Measurements from ENCODE around the gene PLIN1.

PLIN1 gene

DNA sequence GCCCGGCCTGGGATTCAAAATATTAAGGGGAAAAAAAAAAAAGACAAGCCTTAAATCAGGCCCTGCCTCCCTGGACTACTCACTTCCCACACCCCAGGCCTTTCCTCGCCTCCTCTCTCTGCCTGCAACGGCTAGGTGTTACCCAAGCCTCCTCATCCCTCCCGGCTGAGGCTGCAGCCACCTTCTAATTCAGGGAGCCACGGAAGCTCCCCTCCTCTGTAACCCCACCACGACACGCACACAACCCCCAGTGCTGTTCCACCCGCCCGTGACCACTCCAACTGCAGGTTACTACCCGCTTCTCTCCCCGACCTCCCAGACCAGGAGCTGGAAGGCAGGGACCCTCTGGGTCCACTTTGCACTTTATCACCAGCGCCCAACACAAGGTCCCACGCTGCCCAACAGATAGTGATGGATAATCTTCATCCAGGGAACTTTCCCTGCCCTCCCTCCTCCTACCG is 24.8 kb downstream of the PLIN1 start:
- DNase-seq = peak; percentile 56

DNA sequence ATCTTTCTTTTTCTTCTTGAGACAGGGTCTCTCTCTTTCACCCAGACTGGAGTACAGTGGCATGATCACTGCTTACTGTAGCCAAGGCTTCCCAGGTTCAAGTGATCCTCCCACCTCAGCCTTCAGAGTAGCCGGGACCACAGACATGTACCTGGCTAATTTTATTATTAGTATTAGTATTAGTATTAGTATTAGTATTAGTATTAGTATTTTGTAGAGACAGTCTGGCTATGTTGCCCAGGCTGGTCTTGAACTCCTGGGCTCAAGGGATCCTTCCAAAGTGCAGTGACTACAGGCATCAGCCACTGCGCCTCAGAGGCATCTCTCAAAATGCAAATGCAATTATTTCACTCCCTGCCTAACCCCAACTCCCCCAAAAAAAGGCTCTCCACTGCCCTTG is 25.6 kb downstream of the PLIN1 start:
- DNase-seq = no peak

DNA sequence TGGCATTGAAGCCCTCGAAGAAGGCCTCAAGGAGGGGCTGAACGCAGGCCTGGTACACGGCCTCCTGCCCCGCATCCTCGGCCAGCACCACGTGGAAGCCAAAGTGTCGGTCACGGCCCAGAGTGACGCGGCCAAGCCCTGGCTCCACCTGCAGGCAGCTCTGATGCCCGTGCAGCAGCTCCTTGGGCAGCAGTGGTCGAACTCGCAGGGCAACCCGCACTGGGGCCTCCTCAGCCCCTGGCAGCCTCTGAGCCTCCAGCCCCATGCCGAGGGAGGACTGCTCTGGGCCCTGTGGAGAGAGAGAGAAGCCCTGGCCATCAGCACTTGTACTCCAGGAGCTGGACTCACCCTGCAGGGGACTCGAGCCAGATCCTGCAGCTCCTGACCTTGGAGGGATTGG is 26.5 kb downstream of the PLIN1 start:
- DNase-seq = no peak

DNA sequence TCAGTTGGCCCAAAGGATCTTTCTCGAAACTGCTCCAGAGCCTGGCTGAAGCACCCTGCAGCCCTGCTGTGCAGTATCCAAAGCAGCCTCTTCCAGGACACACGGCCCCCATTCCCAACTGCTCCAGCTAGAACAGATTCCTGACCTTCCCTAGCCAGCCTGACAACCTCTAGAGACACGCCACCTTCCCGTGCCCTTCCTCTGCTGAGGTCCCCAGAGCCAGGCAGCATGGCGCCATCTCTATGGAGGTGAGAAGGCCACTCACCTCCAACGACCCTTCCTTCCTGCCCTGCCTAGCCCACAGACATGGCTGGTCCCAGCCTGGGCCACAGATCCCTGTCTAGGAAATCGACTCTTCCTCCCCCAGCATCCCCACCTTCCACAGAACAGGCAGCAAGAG is 27.0 kb downstream of the PLIN1 start:
- DNase-seq = no peak

DNA sequence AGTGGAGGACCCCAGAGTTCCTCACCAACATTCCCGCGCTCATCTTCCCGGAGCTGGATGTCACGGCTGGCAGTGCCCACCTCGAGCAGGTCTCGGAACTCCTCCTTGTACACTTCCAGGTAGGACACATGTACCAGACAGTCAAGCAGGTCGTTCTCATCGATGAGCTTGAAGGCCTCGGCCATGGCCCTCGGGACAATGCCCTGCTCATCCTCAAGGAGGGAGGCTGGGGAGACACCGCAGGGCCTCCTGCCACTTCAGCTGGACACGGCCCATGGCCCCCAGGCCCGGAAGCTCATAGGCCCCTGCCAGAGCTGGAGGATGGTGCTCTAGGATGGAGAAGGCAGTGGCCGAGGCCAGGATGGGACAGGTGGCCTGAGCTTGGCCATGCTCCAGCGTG is 29.5 kb downstream of the PLIN1 start:
- no peak for DNase-seq

- DNase-seq = no peak
Measured at GRCh38 chr15:89649013-89649625, 30.0 kb downstream of the PLIN1 start.

DNA sequence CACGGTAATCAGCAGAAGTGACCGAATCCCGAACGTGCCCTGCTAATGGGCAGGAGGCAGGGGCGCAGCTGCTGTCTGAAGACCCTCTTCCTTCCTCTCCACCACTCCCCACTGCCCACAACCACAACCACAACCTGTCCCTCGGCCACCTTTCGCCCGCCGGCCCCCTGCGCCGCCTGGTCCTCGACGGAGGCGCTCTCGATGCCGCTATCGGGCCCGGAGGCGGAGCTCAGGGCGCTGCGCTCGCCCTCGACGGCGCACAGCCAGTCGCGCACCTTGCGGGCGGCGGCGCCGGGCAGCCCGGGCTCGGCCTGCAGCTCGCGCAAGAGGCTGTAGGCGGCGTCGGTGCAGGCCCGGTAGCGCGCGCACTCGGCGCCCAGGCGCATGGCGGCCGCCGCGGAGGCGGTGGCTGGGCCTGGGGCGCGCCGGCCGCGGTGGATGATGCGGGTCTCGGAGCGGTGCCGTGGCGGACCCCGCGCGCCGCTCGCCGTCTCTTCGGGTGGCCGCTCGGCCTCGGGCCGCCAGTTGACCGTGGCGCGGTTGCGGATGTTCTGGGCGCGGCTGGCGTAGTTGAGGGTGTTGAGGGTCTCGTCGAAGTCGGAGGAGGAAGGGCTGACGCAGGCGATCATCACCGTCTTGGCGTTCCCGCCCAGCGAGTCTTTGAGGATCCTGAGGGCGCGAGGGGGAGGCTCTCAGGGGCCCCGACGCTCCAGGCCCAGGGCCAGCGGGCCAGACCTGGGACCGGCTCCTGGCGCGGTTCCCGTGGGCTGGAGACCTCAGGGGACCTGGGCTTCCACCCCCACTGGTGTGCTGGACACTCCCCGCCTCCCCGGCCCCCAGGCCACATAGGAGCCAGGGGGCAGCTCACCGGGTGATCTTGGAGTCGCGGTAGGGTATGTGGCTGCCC is 30.8 kb downstream of the PLIN1 start:
- DNase-seq = no peak

- peak; percentile 48 for DNase-seq
Measured at GRCh38 chr15:89647191-89647851, 31.8 kb downstream of the PLIN1 start.

- DNase-seq = no peak
Measured at GRCh38 chr15:89646416-89647141, 32.6 kb downstream of the PLIN1 start.

GRCh38 chr15:89645680-89646079 is 33.5 kb downstream of the PLIN1 start:
- DNase-seq = no peak

DNA sequence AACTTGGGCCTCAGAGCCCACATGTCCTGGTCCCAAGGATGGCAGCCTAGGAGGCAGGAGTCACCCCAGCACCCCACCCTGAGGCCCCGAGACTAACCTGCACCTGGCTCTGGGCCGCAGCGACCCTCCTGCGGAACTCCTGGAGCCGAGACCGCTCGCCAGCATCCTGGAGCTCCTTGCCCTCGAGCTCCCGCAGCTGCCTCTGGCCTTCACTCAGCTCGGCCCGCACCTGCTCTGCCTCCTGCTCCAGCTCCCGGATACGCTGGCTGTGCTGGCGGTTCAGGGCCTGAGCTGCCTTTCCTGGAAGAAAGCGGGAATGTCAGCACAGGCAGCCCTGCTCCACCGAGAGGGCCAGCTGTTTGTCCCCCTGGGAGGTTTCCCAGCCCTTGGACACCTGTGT is 37.1 kb downstream of the PLIN1 start:
- DNase-seq = no peak

DNA sequence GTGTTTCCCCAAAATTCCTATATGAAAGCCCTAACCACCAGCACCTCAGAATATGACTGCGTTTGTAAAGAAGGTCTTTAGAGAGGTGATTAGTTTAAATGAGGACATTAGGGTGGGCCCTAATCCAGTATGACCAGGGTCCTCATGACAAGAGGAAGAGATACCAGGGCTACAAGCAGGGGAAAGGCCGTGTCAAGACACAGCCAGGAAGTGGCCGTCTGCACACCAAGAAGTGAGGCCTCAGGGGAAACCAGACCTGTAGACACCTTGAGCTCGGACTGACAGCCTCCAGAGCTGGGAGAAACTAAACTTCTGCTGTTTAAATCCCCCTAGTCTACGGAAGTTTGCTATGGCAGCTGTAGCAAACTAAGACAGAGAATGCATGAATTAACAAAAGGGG is 38.1 kb downstream of the PLIN1 start:
- no peak for DNase-seq

GRCh38 chr15:89640245-89640644 is 38.9 kb downstream of the PLIN1 start:
- no peak for DNase-seq

DNA sequence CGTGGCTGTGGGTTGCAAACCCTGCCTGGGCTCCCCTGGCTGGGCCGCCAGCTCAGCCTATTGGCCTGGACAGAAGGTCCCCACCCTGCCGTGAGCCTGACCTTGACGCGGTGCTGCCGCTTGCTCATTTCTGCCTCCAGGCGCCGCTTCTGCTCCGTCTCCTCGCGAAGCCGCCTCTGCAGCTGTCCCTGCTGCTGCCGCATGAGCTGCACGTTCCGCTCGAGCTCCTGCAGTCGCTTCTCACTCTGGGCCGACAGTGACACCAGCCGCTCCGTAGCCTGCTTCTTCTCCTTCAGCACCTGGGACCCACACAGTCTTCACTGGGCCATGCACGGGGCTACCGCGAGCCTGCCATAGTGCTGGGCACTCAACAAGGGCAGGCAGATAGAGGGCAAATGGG is 45.6 kb downstream of the PLIN1 start:
- no peak for DNase-seq

DNA sequence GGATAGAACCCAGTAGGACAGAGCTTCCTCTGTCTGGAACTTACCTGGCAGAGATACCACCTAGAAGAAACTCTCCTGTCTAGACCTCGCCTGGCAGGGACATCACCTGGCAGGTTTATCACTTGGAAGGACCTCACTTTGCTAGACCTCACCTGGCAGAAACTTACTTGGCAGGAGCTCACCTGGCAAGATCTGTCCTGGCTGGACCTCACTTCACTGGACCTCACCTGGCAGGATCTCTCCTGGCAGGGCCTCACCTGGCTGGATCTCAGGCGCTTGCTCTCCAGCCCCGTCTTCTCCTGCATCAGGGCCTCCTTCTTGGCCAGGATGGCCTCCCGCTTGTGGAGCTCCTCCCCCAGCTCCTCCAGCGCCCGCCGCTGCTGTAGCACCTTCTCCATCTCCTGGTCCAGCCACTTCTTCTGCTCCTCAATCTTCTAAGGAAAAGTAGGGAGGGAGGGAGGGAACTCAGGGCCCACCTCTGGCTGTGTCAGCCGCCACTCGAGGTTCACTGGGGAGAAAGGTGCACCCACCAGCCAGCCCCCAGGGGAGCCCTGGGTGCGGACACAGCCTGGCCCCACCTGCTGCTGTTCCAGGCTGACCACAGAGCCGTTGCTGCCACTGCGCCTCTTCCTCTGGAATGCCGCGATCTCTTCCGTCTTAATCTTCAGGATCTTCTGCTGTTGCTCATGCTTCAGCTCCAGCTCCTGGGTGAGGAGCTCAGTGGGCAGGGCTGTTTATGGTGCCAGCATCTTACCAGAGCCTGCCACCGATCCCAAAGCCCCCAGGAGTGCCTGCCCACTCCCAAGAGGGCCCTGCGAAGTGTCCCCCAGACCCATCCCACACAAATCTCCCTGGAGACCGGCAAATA is 46.4 kb downstream of the PLIN1 start:
- no peak for DNase-seq

DNA sequence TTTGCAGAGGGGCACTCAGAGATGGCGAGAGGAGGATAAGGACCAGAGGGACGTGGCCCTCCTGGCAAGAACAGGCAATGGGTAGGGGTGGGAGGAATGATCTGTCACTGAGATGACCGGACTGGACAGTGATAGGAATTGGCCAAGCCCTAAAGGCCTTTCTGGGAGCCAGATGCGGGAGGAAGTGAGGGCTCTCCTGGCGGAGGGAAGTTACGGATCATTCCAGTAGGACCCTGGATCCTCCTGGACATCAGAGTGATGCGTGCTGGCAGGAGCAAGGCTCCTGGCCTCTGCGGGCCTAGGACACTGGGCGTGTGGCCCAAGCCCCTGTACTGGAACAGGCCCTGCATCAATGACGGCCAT is 47.3 kb downstream of the PLIN1 start:
- DNase-seq = no peak

DNA sequence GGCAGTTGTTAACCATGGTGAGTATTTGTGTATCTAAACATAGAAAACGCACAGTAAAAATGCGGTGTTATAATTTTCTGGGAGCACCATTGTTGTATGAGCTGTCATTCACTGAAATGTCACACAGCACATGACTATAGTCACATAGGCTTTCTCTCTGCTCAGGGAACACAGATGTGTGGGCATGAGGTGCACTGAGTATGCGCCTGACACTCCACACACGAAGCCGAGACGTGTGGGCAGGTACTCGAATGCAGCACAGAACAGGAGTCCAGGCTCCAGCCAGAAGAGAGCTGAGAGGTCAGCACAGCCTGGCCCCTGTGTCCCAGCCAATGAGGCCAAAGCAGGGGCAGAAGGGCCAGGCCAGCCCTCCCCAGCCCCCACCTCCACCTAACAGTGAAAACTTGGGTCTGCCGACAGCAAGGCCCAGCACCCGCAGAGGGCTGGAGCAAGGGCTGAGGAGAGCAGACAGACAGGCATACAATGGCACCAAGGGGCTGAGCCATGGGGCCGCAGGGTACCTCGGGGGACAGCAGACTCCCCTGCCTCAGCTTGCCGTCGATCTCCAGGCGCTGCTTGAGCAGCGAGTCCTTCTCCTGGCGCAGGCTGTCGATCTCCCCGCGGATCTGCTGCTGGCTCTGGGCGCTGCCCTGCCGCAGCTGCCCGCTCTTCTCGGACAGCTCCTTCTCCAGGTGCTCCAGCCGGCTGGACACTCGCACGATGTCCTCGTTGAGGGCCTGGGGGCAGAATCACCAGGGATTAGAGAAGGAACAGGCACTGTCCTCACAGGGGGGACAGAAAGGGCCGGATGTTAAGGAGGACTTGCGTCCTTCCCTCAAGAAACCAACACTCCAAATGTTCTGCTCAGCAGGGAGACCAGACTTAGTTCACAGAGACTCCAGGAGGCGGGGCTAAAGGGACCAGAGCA is 47.9 kb downstream of the PLIN1 start:
- DNase-seq = no peak

- no peak for DNase-seq
Measured at GRCh38 chr15:89630260-89630659, 48.9 kb downstream of the PLIN1 start.

GRCh38 chr15:89629829-89630228 is 49.3 kb downstream of the PLIN1 start:
- no peak for DNase-seq

DNA sequence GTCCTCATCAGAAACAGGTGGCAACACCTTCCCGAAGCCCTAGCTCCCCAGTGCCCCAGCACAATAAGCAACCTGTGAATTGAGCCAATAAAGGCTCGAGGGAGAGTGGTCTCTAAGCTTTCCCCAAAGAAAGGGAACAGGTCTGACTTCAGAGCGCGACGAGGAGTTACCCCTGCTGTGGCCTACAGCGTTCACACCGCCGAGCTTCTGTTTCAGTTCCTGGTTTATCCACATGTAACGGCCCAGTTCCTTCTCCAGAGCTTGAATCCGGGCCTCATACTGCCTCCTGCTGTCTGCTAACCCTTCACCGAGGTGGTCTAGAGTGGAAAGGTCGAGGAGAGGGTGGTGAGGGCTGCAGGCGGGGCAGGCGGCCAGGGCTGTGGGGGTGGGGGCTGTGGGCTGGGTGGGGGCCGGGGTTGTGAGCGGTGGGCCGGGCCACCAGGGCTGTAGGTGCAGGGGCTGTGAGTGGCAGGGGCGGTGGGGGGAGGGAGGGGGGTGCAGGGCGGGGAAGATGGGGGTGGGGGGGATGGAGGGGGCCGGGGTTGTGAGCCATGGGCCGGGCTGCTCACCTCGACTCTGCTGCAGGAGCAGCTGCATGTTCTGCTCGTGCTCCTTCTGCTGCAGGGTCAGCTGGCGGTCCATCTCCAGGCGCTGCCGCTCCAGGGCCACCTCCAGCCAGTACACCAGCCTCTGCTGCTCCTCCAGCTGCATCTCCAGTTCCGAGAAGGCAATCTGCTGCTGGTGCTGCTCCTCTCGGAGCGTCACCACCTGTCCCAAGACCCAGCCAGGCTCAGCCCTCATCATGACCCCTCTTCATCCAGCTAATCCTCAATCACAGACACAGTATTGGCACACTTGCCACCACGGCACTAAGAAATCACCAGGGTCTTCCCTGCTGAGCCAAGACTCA is 50.1 kb downstream of the PLIN1 start:
- DNase-seq = no peak
